Measurements from ENCODE around the gene TPST2.

Gene TPST2

GRCh38 chr22:26567610-26568009, 22.3 kb downstream of the TPST2 start:
- WGBS (ENCODE audit: insufficient coverage, insufficient read length) = no CpG with 5 or more reads among the region's 2 CpGs

GRCh38 chr22:26566994-26567393, 22.9 kb downstream of the TPST2 start:
- no peaks in the 10 kb centered on the region for H3K36me3 ChIP-seq (ENCODE audit: control insufficient read depth, insufficient read depth, low read length)
- H3K27me3 ChIP-seq (ENCODE audit: control insufficient read depth, insufficient read depth, low read length) = no peaks in the 10 kb centered on the region
- no peak for DNase-seq (ENCODE audit: low read depth, low spot score)
- H3K9me3 ChIP-seq (ENCODE audit: control insufficient read depth, insufficient read depth, low read length) = no peaks in the 10 kb centered on the region
- WGBS (ENCODE audit: insufficient coverage, insufficient read length) = no CpG with 5 or more reads among the region's 3 CpGs
- H3K4me1 ChIP-seq (ENCODE audit: control insufficient read depth, insufficient read depth, low read length) = peaks cover 18% of the 10 kb centered on the region
- H3K4me3 ChIP-seq (ENCODE audit: low read length) = no peak overlapping the region
- no peak overlapping the region for H3K27ac ChIP-seq (ENCODE audit: low read length)

More at GRCh38 chr22:26567610-26568009, 22.3 kb downstream of the TPST2 start:
- no peak for DNase-seq (ENCODE audit: low read depth, low spot score)
- Histone ChIP-seq H3K27me3 (ENCODE audit: control insufficient read depth, insufficient read depth, low read length) (no peaks in the 10 kb centered on the region), H3K9me3 (ENCODE audit: control insufficient read depth, insufficient read depth, low read length) (no peaks in the 10 kb centered on the region), H3K4me3 (ENCODE audit: low read length) (no peak overlapping the region), H3K4me1 (ENCODE audit: control insufficient read depth, insufficient read depth, low read length) (peaks cover 18% of the 10 kb centered on the region), H3K27ac (ENCODE audit: low read length) (no peak overlapping the region), H3K36me3 (ENCODE audit: control insufficient read depth, insufficient read depth, low read length) (no peaks in the 10 kb centered on the region)

- Histone ChIP-seq H3K9me3 (ENCODE audit: control insufficient read depth, insufficient read depth, low read length) (no peaks in the 10 kb centered on the region), H3K4me1 (ENCODE audit: control insufficient read depth, insufficient read depth, low read length) (peaks cover 17% of the 10 kb centered on the region), H3K27ac (ENCODE audit: low read length) (no peak overlapping the region), H3K4me3 (ENCODE audit: low read length) (no peak overlapping the region), H3K27me3 (ENCODE audit: control insufficient read depth, insufficient read depth, low read length) (no peaks in the 10 kb centered on the region), H3K36me3 (ENCODE audit: control insufficient read depth, insufficient read depth, low read length) (no peaks in the 10 kb centered on the region)
- DNase-seq (ENCODE audit: low read depth, low spot score) = no peak
- no CpG with 5 or more reads among the region's 8 CpGs for WGBS (ENCODE audit: insufficient coverage, insufficient read length)
Observed at GRCh38 chr22:26565889-26566288, 24.0 kb downstream of the TPST2 start.

- no CpG with 5 or more reads among the region's 6 CpGs for WGBS (ENCODE audit: insufficient coverage, insufficient read length)
- Histone ChIP-seq H3K4me3 (ENCODE audit: low read length) (no peak overlapping the region), H3K4me1 (ENCODE audit: control insufficient read depth, insufficient read depth, low read length) (peaks cover 16% of the 10 kb centered on the region)
Observed at GRCh38 chr22:26565181-26565580, 24.8 kb downstream of the TPST2 start.

GRCh38 chr22:26564672-26565071, 25.3 kb downstream of the TPST2 start:
- no peaks in the 10 kb centered on the region for H3K36me3 ChIP-seq (ENCODE audit: control insufficient read depth, insufficient read depth, low read length)
- WGBS (ENCODE audit: insufficient coverage, insufficient read length) = no CpG with 5 or more reads among the region's 3 CpGs
- H3K27ac ChIP-seq (ENCODE audit: low read length) = no peak overlapping the region
- H3K4me1 ChIP-seq (ENCODE audit: control insufficient read depth, insufficient read depth, low read length) = peaks cover 16% of the 10 kb centered on the region
- H3K27me3 ChIP-seq (ENCODE audit: control insufficient read depth, insufficient read depth, low read length) = no peaks in the 10 kb centered on the region
- DNase-seq (ENCODE audit: low read depth, low spot score) = no peak
- H3K9me3 ChIP-seq (ENCODE audit: control insufficient read depth, insufficient read depth, low read length) = no peaks in the 10 kb centered on the region
- no peak overlapping the region for H3K4me3 ChIP-seq (ENCODE audit: low read length)

More at GRCh38 chr22:26565181-26565580, 24.8 kb downstream of the TPST2 start:
- Histone ChIP-seq H3K9me3 (ENCODE audit: control insufficient read depth, insufficient read depth, low read length) (no peaks in the 10 kb centered on the region), H3K27ac (ENCODE audit: low read length) (no peak overlapping the region), H3K36me3 (ENCODE audit: control insufficient read depth, insufficient read depth, low read length) (no peaks in the 10 kb centered on the region), H3K27me3 (ENCODE audit: control insufficient read depth, insufficient read depth, low read length) (no peaks in the 10 kb centered on the region)
- no peak for DNase-seq (ENCODE audit: low read depth, low spot score)

- no peaks in the 10 kb centered on the region for H3K36me3 ChIP-seq (ENCODE audit: control insufficient read depth, insufficient read depth, low read length)
- DNase-seq (ENCODE audit: low read depth, low spot score) = no peak
- no peak overlapping the region for H3K27ac ChIP-seq (ENCODE audit: low read length)
- H3K4me1 ChIP-seq (ENCODE audit: control insufficient read depth, insufficient read depth, low read length) = peaks cover 16% of the 10 kb centered on the region
- H3K27me3 ChIP-seq (ENCODE audit: control insufficient read depth, insufficient read depth, low read length) = no peaks in the 10 kb centered on the region
- no peak overlapping the region for H3K4me3 ChIP-seq (ENCODE audit: low read length)
- H3K9me3 ChIP-seq (ENCODE audit: control insufficient read depth, insufficient read depth, low read length) = no peaks in the 10 kb centered on the region
- WGBS (ENCODE audit: insufficient coverage, insufficient read length) = no CpG with 5 or more reads among the region's 8 CpGs
Observed at GRCh38 chr22:26564181-26564580, 25.8 kb downstream of the TPST2 start.

GRCh38 chr22:26563022-26563421, 26.9 kb downstream of the TPST2 start:
- Histone ChIP-seq H3K27ac (ENCODE audit: low read length) (no peak overlapping the region), H3K9me3 (ENCODE audit: control insufficient read depth, insufficient read depth, low read length) (no peaks in the 10 kb centered on the region), H3K4me3 (ENCODE audit: low read length) (no peak overlapping the region), H3K36me3 (ENCODE audit: control insufficient read depth, insufficient read depth, low read length) (no peaks in the 10 kb centered on the region), H3K27me3 (ENCODE audit: control insufficient read depth, insufficient read depth, low read length) (no peaks in the 10 kb centered on the region), H3K4me1 (ENCODE audit: control insufficient read depth, insufficient read depth, low read length) (peaks cover 14% of the 10 kb centered on the region)
- no CpG with 5 or more reads among the region's 5 CpGs for WGBS (ENCODE audit: insufficient coverage, insufficient read length)
- no peak for DNase-seq (ENCODE audit: low read depth, low spot score)

- no peak for DNase-seq (ENCODE audit: low read depth, low spot score)
- Histone ChIP-seq H3K4me1 (ENCODE audit: control insufficient read depth, insufficient read depth, low read length) (peaks cover 10% of the 10 kb centered on the region), H3K36me3 (ENCODE audit: control insufficient read depth, insufficient read depth, low read length) (no peaks in the 10 kb centered on the region), H3K27ac (ENCODE audit: low read length) (no peak overlapping the region), H3K9me3 (ENCODE audit: control insufficient read depth, insufficient read depth, low read length) (no peaks in the 10 kb centered on the region), H3K27me3 (ENCODE audit: control insufficient read depth, insufficient read depth, low read length) (no peaks in the 10 kb centered on the region), H3K4me3 (ENCODE audit: low read length) (no peak overlapping the region)
- no CpG with 5 or more reads among the region's 9 CpGs for WGBS (ENCODE audit: insufficient coverage, insufficient read length)
Observed at GRCh38 chr22:26561756-26562417, 28.0 kb downstream of the TPST2 start.

- Histone ChIP-seq H3K27ac (ENCODE audit: low read length) (no peak overlapping the region), H3K36me3 (ENCODE audit: control insufficient read depth, insufficient read depth, low read length) (no peaks in the 10 kb centered on the region), H3K9me3 (ENCODE audit: control insufficient read depth, insufficient read depth, low read length) (no peaks in the 10 kb centered on the region), H3K4me1 (ENCODE audit: control insufficient read depth, insufficient read depth, low read length) (peaks cover 13% of the 10 kb centered on the region), H3K4me3 (ENCODE audit: low read length) (no peak overlapping the region), H3K27me3 (ENCODE audit: control insufficient read depth, insufficient read depth, low read length) (no peaks in the 10 kb centered on the region)
- no peak for DNase-seq (ENCODE audit: low read depth, low spot score)
- WGBS (ENCODE audit: insufficient coverage, insufficient read length) = no CpG with 5 or more reads among the region's 13 CpGs
Observed at GRCh38 chr22:26559961-26560575, 29.9 kb downstream of the TPST2 start.

- H3K4me3 ChIP-seq (ENCODE audit: low read length) = no peak overlapping the region
- WGBS (ENCODE audit: insufficient coverage, insufficient read length) = no CpG with 5 or more reads among the region's 3 CpGs
- no peak overlapping the region for H3K27ac ChIP-seq (ENCODE audit: low read length)
- H3K9me3 ChIP-seq (ENCODE audit: control insufficient read depth, insufficient read depth, low read length) = no peaks in the 10 kb centered on the region
- H3K36me3 ChIP-seq (ENCODE audit: control insufficient read depth, insufficient read depth, low read length) = no peaks in the 10 kb centered on the region
- H3K27me3 ChIP-seq (ENCODE audit: control insufficient read depth, insufficient read depth, low read length) = no peaks in the 10 kb centered on the region
- no peak for DNase-seq (ENCODE audit: low read depth, low spot score)
- peaks cover 11% of the 10 kb centered on the region for H3K4me1 ChIP-seq (ENCODE audit: control insufficient read depth, insufficient read depth, low read length)
Observed at GRCh38 chr22:26558248-26558895, 31.6 kb downstream of the TPST2 start.
